B cell (primary cell): ENCODE results near the gene METRNL. TPM values are rescaled to one million over a fixed set of nuclear protein-coding genes. Genes with fewer than 3 reads are reported as not detected.

Source experiments
- ATAC-seq: fragments of 200-7000 bp; cut with Tn5 transposase; one replicate; pipeline ENCODE4 v1.10.0; 2021; ENCODE audit warnings: low read depth, mild to moderate bottlenecking, moderate number of reproducible peaks, moderate library complexity
- CTCF ChIA-PET: fragments of 350-600 bp; sonication (Branson Sonifier 250); formaldehyde crosslinking; loops from one replicate; lab custom pipeline; 2021; ENCODE audit warnings: antibody characterized with exemption, inconsistent platforms; lab: Charles Lee
- POLR2A ChIA-PET: fragments of 350-600 bp; sonication (Branson Sonifier 250); formaldehyde crosslinking; loops from one replicate; lab custom pipeline; 2021; ENCODE audit warnings: antibody characterized with exemption; lab: Charles Lee
- DNase-seq: peaks from one replicate; pipeline ENCODE4 v3.0.0; 2013
- H2AFZ ChIP-seq: 2 replicates; pipeline ENCODE4 v1.6.1; 2012; ENCODE audit warnings: mild to moderate bottlenecking, low read depth, low read length; ENCODE audit not compliant: insufficient read depth, poor library complexity, severe bottlenecking
- H3K27ac ChIP-seq, 2 donors: 1 replicate in 1 of 2; 2 replicates in 1 of 2; pipeline ENCODE4 v1.5.1; 2012 to 2013; ENCODE audit warnings: low read length in 2 of 2, mild to moderate bottlenecking in 2 of 2, moderate library complexity in 1 of 2
- H3K27me3 ChIP-seq, 4 experiments: fragments of 200-600 bp in 1 of 4; sonication (generic) in 1 of 4; replicated peaks in 1 of 4; 1 replicate in 2 of 4; 2 replicates in 2 of 4; pipeline versions ENCODE4 v1.6.1 to v1.7.0; 2013 to 2016; ENCODE audit warnings: low read length in 3 of 4, mild to moderate bottlenecking in 2 of 4, mixed read lengths in 1 of 4, moderate library complexity in 1 of 4; ENCODE audit not compliant: insufficient read depth in 4 of 4, control insufficient read depth in 3 of 4; ENCODE audit errors: control extremely low read depth in 1 of 4
- H3K36me3 ChIP-seq, 2 experiments: replicated peaks in 1 of 2; 1 replicate in 1 of 2; 2 replicates in 1 of 2; pipeline versions ENCODE4 v1.6.1 to v1.7.1; 2013; ENCODE audit warnings: low read length in 1 of 2; ENCODE audit not compliant: insufficient read depth in 2 of 2, control insufficient read depth in 1 of 2; ENCODE audit errors: control extremely low read depth in 1 of 2, extremely low read depth in 1 of 2
- H3K4me1 ChIP-seq, 2 donors: fragments of 200-600 bp in 1 of 2; sonication (generic) in 1 of 2; 1 replicate in 1 of 2; 2 replicates in 1 of 2; pipeline versions ENCODE4 v1.5.1 to v1.6.1; 2013 to 2017; ENCODE audit warnings: low read length in 2 of 2; ENCODE audit not compliant: control insufficient read depth in 2 of 2, insufficient read depth in 2 of 2
- H3K4me2 ChIP-seq: replicated peaks from 2 replicates; pipeline ENCODE3; 2012; ENCODE audit warnings: mild to moderate bottlenecking, low read depth, low read length; ENCODE audit not compliant: poor library complexity, severe bottlenecking
- H3K4me3 ChIP-seq, 5 experiments: fragments of 200-600 bp in 1 of 5; sonication (generic) in 1 of 5; 1 replicate in 3 of 5; 2 replicates in 2 of 5; pipeline versions ENCODE4 v1.5.1 to v1.7.0; 2011 to 2016; ENCODE audit warnings: low read length in 4 of 5, mild to moderate bottlenecking in 4 of 5, low read depth in 2 of 5, control low read depth in 1 of 5, moderate library complexity in 1 of 5; ENCODE audit not compliant: insufficient read depth in 1 of 5; ENCODE audit errors: control extremely low read depth in 1 of 5, extremely low read depth in 1 of 5
- H3K79me2 ChIP-seq: fragments of 200-600 bp; sonication (generic); one replicate; pipeline ENCODE4 v1.6.0; 2016; ENCODE audit warnings: low read length; ENCODE audit not compliant: control insufficient read depth, insufficient read depth
- H3K9ac ChIP-seq: fragments of 200-600 bp; sonication (generic); 2 replicates; pipeline ENCODE4 v1.6.1; 2017; ENCODE audit warnings: mild to moderate bottlenecking, low read length, moderate library complexity
- H3K9me3 ChIP-seq, 3 donors: one replicate each; pipeline versions ENCODE4 v1.6.1 to v1.7.1; 2013; ENCODE audit warnings: low read length in 2 of 3; ENCODE audit not compliant: control insufficient read depth in 2 of 3, insufficient read depth in 1 of 3; ENCODE audit errors: control extremely low read depth in 1 of 3
- H4K20me1 ChIP-seq: 2 replicates; pipeline ENCODE4 v1.6.0; 2012; ENCODE audit warnings: mild to moderate bottlenecking, low read length; ENCODE audit not compliant: insufficient read depth, control insufficient read depth, poor library complexity, severe bottlenecking
- H3K27ac Mint-ChIP-seq: one replicate; pipeline ENCODE4 v1.8.0; 2021; ENCODE audit warnings: mixed read lengths
- H3K27me3 Mint-ChIP-seq: one replicate; pipeline ENCODE4 v1.8.0; 2021; ENCODE audit warnings: mixed read lengths
- H3K4me1 Mint-ChIP-seq: one replicate; pipeline ENCODE4 v1.8.0; 2021; ENCODE audit warnings: mixed read lengths
- H3K4me3 Mint-ChIP-seq: one replicate; pipeline ENCODE4 v1.8.0; 2021; ENCODE audit warnings: mixed read lengths
- H3K9me3 Mint-ChIP-seq: one replicate; pipeline ENCODE4 v1.8.0; 2022; ENCODE audit warnings: mixed read lengths; ENCODE audit not compliant: insufficient read depth
- CTCF ChIP-seq: fragments of 200-600 bp; IDR thresholded peaks from one replicate; pipeline ENCODE4 v1.8.0; 2022; ENCODE audit warnings: antibody characterized with exemption, mild to moderate bottlenecking
- EZH2 ChIP-seq: IDR thresholded peaks from 2 replicates; pipeline ENCODE4 v1.6.1; 2012; ENCODE audit warnings: borderline replicate concordance, low read depth, mild to moderate bottlenecking, moderate library complexity, low read length; ENCODE audit not compliant: insufficient read depth, poor library complexity, severe bottlenecking
- WGBS: methylation state at CpG from one replicate; pipeline ENCODE4 v1.1.5; 2013; ENCODE audit warnings: missing lambda C conversion rate; ENCODE audit not compliant: insufficient coverage; 5-methylcytosine and 5-hydroxymethylcytosine counted together
- intact Hi-C: fragments of 100-400 bp; cut with micrococcal nuclease; formaldehyde crosslinking; loops from one replicate; pipeline ENCODE4 v1.10.0; 2022
- polyA plus RNA-seq: library from polyadenylated mRNA; depleted of rRNA; stranded (reverse); fragments of >200 nt; gene quantifications from 2 replicates; pipeline ENCODE4 v1.2.3, GENCODE V29; 2012
- total RNA-seq, 2 donors: library from RNA; stranded (reverse); fragments of 120-200 nt in 1 of 2; gene quantifications; 1 replicate in 1 of 2; 2 replicates in 1 of 2; pipeline versions ENCODE4 v1.2.3 to v1.2.4, GENCODE V29; 2013 to 2022

Gene METRNL
- total and polyA plus RNA-seq, 2 donors (not counting 1 experiment from before 2014, with no cell fraction given) = 11.8 to 18.4 TPM

DNA sequence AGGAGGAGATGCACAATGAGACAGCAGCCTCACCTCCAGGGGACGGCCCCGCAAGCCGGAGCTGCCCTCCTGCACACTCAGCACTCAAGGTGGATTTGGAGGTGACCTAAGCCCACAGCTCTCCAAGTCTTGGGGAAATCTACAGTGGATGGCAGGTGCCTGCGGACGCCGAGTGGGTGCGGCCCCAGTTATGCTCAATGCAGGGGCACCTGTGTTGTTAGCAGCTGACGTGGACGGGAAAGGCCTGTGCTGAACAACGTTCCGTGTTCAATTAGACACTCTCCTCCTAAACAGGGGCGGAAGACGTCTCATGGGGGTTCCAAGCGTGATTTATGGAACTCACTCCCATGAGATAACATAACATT lies 22.0 kb upstream of the METRNL start:
- intact Hi-C loops = no loop called here
- no peak overlapping the region for H3K9ac ChIP-seq
- 98% methylated on average over 12 of the region's 14 CpGs for WGBS
- POLR2A ChIA-PET = no interaction called here
- H4K20me1 ChIP-seq = no peaks in the 10 kb centered on the region
- DNase-seq (no peak), ATAC-seq (no peak)
- no peaks in the 10 kb centered on the region for H3K79me2 ChIP-seq
- H3K9me3 Mint-ChIP-seq = no peaks in the 10 kb centered on the region
- H2AFZ ChIP-seq = no peak overlapping the region
- no peak overlapping the region for H3K27ac ChIP-seq
- H3K4me3 ChIP-seq = no peak overlapping the region
- no peaks in the 10 kb centered on the region for H3K9me3 ChIP-seq
- no peak overlapping the region for H3K4me3 Mint-ChIP-seq
- H3K4me1 ChIP-seq = peaks cover 0 to 11% of the 10 kb centered on the region in 2 donors
- TF ChIP-seq EZH2 (no peak), CTCF (no peak)
- H3K27ac Mint-ChIP-seq = no peak overlapping the region
- no peaks in the 10 kb centered on the region for H3K36me3 ChIP-seq
- CTCF ChIA-PET = no interaction called here
- peaks cover 0 to 3% (median 1%) of the 10 kb centered on the region in 4 experiments for H3K27me3 ChIP-seq
- H3K4me1 Mint-ChIP-seq = peaks cover 7% of the 10 kb centered on the region
- H3K4me2 ChIP-seq = no peak overlapping the region
- peaks cover 9% of the 10 kb centered on the region for H3K27me3 Mint-ChIP-seq

- DNase-seq = no peak
- intact Hi-C loops = no loop called here
- no peak overlapping the region for H3K4me3 Mint-ChIP-seq
Measured at GRCh38 chr17:83057793-83058265, 21.6 kb upstream of the METRNL start.

More at GRCh38 chr17:83057793-83058265, 21.6 kb upstream of the METRNL start:
- Histone ChIP-seq H3K79me2 (no peaks in the 10 kb centered on the region), H3K9me3 (no peaks in the 10 kb centered on the region), H3K27ac (no peak overlapping the region), H2AFZ (no peak overlapping the region), H3K4me1 (peaks cover 0 to 11% of the 10 kb centered on the region in 2 donors), H3K4me3 (no peak overlapping the region), H4K20me1 (no peaks in the 10 kb centered on the region), H3K4me2 (no peak overlapping the region), H3K27me3 (peaks cover 0 to 3% (median 1%) of the 10 kb centered on the region in 4 experiments), H3K36me3 (no peaks in the 10 kb centered on the region), H3K9ac (no peak overlapping the region)
- 92% methylated on average over 19 of the region's 19 CpGs for WGBS
- no peak for ATAC-seq
- Mint-ChIP-seq H3K27ac (no peak overlapping the region), H3K9me3 (no peaks in the 10 kb centered on the region), H3K4me1 (peaks cover 7% of the 10 kb centered on the region), H3K27me3 (peaks cover 9% of the 10 kb centered on the region)
- TF ChIP-seq CTCF (no peak), EZH2 (no peak)
- CTCF ChIA-PET = no interaction called here
- POLR2A ChIA-PET = no interaction called here
